ENCODE results near the gene PSKH1.

The PSKH1 gene

GRCh38 chr16:67883146-67883871 is 9.7 kb upstream of the PSKH1 start:
- DNase-seq (ENCODE audit: low read depth in 1 of 2, low spot score in 1 of 2), result no peak
- TF ChIP-seq JUND (IDR thresholded peaks at IDR 0.05; ENCODE audit: low read depth), result no peak

GRCh38 chr16:67883872-67884261 is 9.2 kb upstream of the PSKH1 start:
- DNase-seq (ENCODE audit: low read depth in 1 of 2, low spot score in 1 of 2), result peak; percentile 71 to 94
- no peak for TF ChIP-seq JUND (IDR thresholded peaks at IDR 0.05; ENCODE audit: low read depth)
- in situ Hi-C loops (cut with HindIII; ENCODE audit: low pct_unique_long_range_greater_than_20kb, low sequenced_read_pairs), result no loop called here

More at GRCh38 chr16:67883146-67883871, 9.7 kb upstream of the PSKH1 start:
- in situ Hi-C loops (cut with HindIII; ENCODE audit: low pct_unique_long_range_greater_than_20kb, low sequenced_read_pairs), result no loop called here

GRCh38 chr16:67884684-67885083 is 8.4 kb upstream of the PSKH1 start, which contains the start of gene NRN1L:
TSS of gene NRN1L (plus strand) at chr16:67884885. CDS start at chr16:67884904, 19 bp downstream.
- DNase-seq (ENCODE audit: low read depth in 1 of 2, low spot score in 1 of 2), result peak in 1 of 2 experiments; percentile 77
- no peak for TF ChIP-seq JUND (IDR thresholded peaks at IDR 0.05; ENCODE audit: low read depth)
- in situ Hi-C loops (cut with HindIII; ENCODE audit: low pct_unique_long_range_greater_than_20kb, low sequenced_read_pairs), result no loop called here

GRCh38 chr16:67885545-67885944 is 7.5 kb upstream of the PSKH1 start:
- TF ChIP-seq JUND (IDR thresholded peaks at IDR 0.05; ENCODE audit: low read depth), result no peak
- in situ Hi-C loops (cut with HindIII; ENCODE audit: low pct_unique_long_range_greater_than_20kb, low sequenced_read_pairs), result no loop called here
- DNase-seq (ENCODE audit: low read depth in 1 of 2, low spot score in 1 of 2), result no peak

GRCh38 chr16:67885976-67886375 is 7.1 kb upstream of the PSKH1 start:
- no peak for TF ChIP-seq JUND (IDR thresholded peaks at IDR 0.05; ENCODE audit: low read depth)
- no peak for DNase-seq (ENCODE audit: low read depth in 1 of 2, low spot score in 1 of 2)
- in situ Hi-C loops (cut with HindIII; ENCODE audit: low pct_unique_long_range_greater_than_20kb, low sequenced_read_pairs), result no loop called here

DNA sequence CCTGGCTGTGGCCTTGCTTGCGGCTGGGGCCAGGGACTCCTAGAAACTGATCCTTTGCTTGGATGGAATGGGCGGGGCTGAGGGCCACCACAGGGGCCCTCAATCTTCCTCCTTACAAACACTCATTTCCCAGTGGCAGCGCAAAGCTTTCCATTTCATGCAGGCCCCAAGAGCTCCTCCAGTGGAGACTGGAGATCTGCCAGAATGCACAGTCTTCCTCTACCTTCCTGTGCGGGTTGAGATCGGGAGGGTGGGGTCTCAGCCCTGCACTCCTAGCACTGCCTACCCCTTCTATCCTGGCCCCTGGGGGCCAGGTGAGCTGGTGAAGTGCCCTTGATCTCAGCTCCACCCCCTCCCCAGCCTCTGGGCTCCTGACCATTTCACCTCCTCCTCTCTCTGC is 6.7 kb upstream of the PSKH1 start:
- no peak for TF ChIP-seq JUND (IDR thresholded peaks at IDR 0.05; ENCODE audit: low read depth)
- DNase-seq (ENCODE audit: low read depth in 1 of 2, low spot score in 1 of 2), result no peak
- in situ Hi-C loops (cut with HindIII; ENCODE audit: low pct_unique_long_range_greater_than_20kb, low sequenced_read_pairs), result no loop called here

DNA sequence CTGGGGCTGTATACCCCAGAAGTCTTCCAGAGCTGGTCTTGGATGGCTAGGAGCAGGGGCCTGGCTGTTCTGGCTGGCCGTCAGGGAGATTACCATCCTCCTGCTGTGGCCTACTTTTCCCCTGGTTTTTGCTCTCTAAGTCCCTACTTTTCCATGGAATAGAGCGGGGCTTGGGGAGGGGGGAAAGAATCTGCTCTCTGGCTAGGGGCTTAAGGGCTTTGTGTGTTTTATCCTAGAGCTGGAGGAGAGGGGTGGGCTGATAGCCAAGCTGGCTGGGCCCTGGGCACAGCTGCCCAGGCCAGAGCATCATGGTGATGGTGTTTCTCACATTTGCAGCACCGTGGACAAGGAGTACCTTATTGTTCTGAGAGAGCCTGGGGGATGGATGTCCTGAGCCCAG is 4.7 kb upstream of the PSKH1 start:
- in situ Hi-C loops (cut with HindIII; ENCODE audit: low pct_unique_long_range_greater_than_20kb, low sequenced_read_pairs), result no loop called here
- no peak for TF ChIP-seq JUND (IDR thresholded peaks at IDR 0.05; ENCODE audit: low read depth)
- DNase-seq (ENCODE audit: low read depth in 1 of 2, low spot score in 1 of 2), result no peak

DNA sequence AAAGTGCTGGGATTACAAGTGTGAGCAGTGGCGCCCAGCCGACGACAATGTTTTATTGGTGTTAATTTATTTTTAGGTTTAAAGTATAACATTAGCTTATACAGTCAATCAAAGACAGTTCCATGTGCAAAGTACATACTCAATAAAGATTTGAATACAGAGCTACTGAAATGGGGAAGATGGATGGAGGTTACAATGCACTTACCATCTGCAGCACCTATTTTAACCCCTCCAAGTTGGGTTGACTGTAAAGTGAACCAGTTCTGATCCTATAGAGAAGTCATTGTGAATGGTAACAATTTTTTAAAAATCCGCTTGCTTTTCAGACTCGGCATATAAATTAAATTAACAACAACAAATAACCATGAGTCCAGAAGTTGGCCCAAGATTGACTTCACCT is 679 bp upstream of the PSKH1 start:
- DNase-seq (ENCODE audit: low read depth in 1 of 2, low spot score in 1 of 2), result no peak
- in situ Hi-C loops (cut with HindIII; ENCODE audit: low pct_unique_long_range_greater_than_20kb, low sequenced_read_pairs), result no loop called here
- TF ChIP-seq JUND (IDR thresholded peaks at IDR 0.05; ENCODE audit: low read depth), result no peak

DNA sequence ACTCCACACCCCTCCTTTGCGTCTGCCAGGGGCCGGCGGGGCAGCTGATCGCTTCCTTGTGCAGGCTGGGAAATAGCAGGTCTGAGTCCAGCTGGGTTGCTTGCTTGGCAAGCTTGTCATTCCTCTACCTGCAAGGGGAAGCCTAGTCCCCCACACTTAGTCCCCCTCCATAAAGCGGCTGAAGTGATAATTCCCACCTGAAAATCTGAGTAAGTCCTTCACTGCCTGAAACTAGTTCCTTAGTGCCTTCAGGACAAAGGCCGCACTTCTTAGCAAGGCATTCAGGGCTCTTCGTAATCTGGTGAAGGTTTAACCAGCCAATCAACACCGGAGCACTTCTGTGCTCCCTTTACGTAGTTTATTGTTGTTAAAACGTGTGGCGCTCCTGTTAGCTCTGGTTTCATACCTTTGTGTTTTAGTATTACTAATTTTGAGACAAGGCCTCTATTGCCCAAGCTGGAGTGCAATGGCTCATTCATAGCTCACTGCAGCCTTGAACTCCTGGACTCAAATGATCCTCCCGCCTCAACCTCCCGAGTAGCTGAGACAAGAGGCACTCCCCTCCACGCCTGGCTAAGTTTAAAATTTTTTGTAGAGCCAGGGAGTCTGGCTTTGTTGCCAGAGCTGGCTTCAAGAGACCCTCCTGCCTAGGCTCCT is 817 bp downstream of the PSKH1 start:
- DNase-seq (ENCODE audit: low read depth in 1 of 2, low spot score in 1 of 2), result no peak
- TF ChIP-seq JUND (IDR thresholded peaks at IDR 0.05; ENCODE audit: low read depth), result no peak
- in situ Hi-C loops (cut with HindIII; ENCODE audit: low pct_unique_long_range_greater_than_20kb, low sequenced_read_pairs), result no loop called here

GRCh38 chr16:67897231-67897630 is 4.2 kb downstream of the PSKH1 start:
- in situ Hi-C loops (cut with HindIII; ENCODE audit: low pct_unique_long_range_greater_than_20kb, low sequenced_read_pairs), result no loop called here
- no peak for DNase-seq (ENCODE audit: low read depth in 1 of 2, low spot score in 1 of 2)
- TF ChIP-seq JUND (IDR thresholded peaks at IDR 0.05; ENCODE audit: low read depth), result no peak

- TF ChIP-seq JUND (IDR thresholded peaks at IDR 0.05; ENCODE audit: low read depth), result no peak
- no peak for DNase-seq (ENCODE audit: low read depth in 1 of 2, low spot score in 1 of 2)
- in situ Hi-C loops (cut with HindIII; ENCODE audit: low pct_unique_long_range_greater_than_20kb, low sequenced_read_pairs), result no loop called here
Measured at GRCh38 chr16:67901734-67902133, 8.7 kb downstream of the PSKH1 start.

DNA sequence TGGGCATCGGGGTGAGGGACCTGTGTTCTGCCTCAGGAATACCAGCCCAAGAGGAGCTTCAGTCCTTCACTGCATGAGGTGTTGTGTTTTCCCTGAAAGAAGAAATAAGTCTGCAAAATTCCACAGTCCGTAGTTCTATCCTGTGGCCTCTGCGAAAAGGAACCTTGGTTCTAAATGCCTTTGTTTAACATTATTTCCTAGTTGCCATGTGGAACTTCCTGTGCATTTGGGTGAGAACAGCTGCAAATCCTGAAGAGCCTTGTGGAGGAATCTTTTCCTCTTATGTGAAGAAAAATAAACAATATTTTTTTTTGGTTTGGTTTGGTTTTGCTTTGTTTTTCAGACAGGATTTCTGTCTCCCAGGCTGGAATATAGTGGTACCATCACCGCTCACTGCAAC is 9.8 kb downstream of the PSKH1 start:
- no peak for DNase-seq (ENCODE audit: low read depth in 1 of 2, low spot score in 1 of 2)
- in situ Hi-C loops (cut with HindIII; ENCODE audit: low pct_unique_long_range_greater_than_20kb, low sequenced_read_pairs), result no loop called here
- no peak for TF ChIP-seq JUND (IDR thresholded peaks at IDR 0.05; ENCODE audit: low read depth)

GRCh38 chr16:67907397-67908180 is 14.5 kb downstream of the PSKH1 start:
- no peak for TF ChIP-seq JUND (IDR thresholded peaks at IDR 0.05; ENCODE audit: low read depth)
- no peak for DNase-seq (ENCODE audit: low read depth in 1 of 2, low spot score in 1 of 2)
- in situ Hi-C loops (cut with HindIII; ENCODE audit: low pct_unique_long_range_greater_than_20kb, low sequenced_read_pairs), result no loop called here
